Ramos (cell line): ENCODE results near the gene MTR.
"Not testable (repeated sequence)": the region's sequence is repeated elsewhere in the genome, so short reads cannot be mapped to it uniquely, and the experiment has no call there.

Experiments used
- in situ Hi-C: fragments of 300-500 bp; cut with MboI; formaldehyde crosslinking; loops from one replicate; pipeline ENCODE4 v1.14.3; 2022; ENCODE audit warnings: low sequenced_read_pairs; ENCODE audit not compliant: unreplicated experiment

MTR gene

GRCh38 chr1:236888126-236888525 lies 93.0 kb downstream of the MTR start:
- in situ Hi-C loops, result no loop called here

- in situ Hi-C loops, result no loop called here
These were observed 93.8 kb downstream of the MTR start for GRCh38 chr1:236888903-236889302.

- in situ Hi-C loops, result no loop called here
These were observed 95.3 kb downstream of the MTR start for GRCh38 chr1:236890152-236891056.

- in situ Hi-C loops, result no loop called here
These were observed 98.8 kb downstream of the MTR start for GRCh38 chr1:236893626-236894545.

- in situ Hi-C loops, result no loop called here
These were observed 100.7 kb downstream of the MTR start for GRCh38 chr1:236895665-236896387.

- in situ Hi-C loops, result no loop called here
These were observed 101.6 kb downstream of the MTR start for GRCh38 chr1:236896716-236897115.

GRCh38 chr1:236904892-236905741 lies 110.0 kb downstream of the MTR start:
- in situ Hi-C loops, result no loop called here

- in situ Hi-C loops, result no loop called here
These were observed 112.1 kb downstream of the MTR start for GRCh38 chr1:236907205-236907604.

GRCh38 chr1:236908669-236909068 lies 113.6 kb downstream of the MTR start:
- in situ Hi-C loops, result no loop called here

- in situ Hi-C loops, result not testable (repeated sequence)
These were observed 116.0 kb downstream of the MTR start for GRCh38 chr1:236911047-236911446.

- in situ Hi-C loops, result no loop called here
These were observed 118.4 kb downstream of the MTR start for GRCh38 chr1:236913371-236914037.

- in situ Hi-C loops, result no loop called here
These were observed 119.3 kb downstream of the MTR start for GRCh38 chr1:236914375-236914774.

GRCh38 chr1:236916131-236916800 lies 121.2 kb downstream of the MTR start:
- in situ Hi-C loops, result no loop called here

GRCh38 chr1:236917448-236917847 lies 122.4 kb downstream of the MTR start:
- in situ Hi-C loops, result no loop called here

GRCh38 chr1:236920286-236920894 lies 125.3 kb downstream of the MTR start:
- in situ Hi-C loops, result no loop called here

GRCh38 chr1:236921610-236922009 lies 126.5 kb downstream of the MTR start:
- in situ Hi-C loops, result no loop called here

GRCh38 chr1:236922190-236922589 lies 127.1 kb downstream of the MTR start:
- in situ Hi-C loops, result no loop called here

- in situ Hi-C loops, result no loop called here
These were observed 130.3 kb downstream of the MTR start for GRCh38 chr1:236925386-236925785.
